HS-27A (cell line): ENCODE measurements around the gene FZR1.

Experiments
- DNase-seq: peaks from one replicate; pipeline ENCODE4 v3.0.0-alpha.2; 2012; ENCODE audit warnings: low read depth, missing footprints

Gene FZR1

DNA sequence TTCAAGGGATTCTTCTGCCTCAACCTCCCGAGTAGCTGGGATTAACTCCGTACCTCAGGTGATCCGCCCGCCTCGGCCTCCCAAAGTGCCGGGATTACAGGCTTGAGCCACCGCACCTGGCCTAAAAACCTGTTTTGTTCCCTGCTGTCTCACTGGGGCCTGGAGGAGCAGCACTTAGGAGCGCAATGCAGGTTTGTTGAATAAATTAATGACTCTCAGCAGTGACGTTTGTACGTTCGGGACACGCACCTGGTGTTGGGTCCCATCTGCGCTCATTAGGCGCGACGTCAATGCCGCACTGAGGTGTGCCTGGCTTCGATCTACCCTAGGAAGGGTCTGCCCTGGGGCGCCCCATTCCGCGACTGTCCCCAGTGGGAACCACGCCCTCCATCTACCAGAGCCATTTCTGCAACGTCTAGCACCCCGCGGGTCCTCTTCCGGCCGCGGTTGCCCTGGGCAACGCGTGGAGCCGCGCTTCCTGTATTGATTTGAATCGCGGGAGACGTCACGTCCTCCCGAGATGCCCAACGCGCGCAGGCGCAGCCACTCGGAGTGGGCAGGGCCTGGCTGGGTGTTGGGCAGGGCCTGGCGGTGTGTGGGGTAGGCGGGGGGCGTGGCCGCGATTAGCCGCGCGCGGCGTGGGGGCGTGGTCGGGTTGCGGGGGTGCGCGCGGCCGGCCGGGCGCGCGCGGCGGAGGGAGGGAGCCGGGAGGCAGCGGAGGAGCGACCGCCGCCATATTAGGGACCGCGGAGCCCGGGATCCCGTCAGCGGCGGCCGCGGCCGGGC, at the start of gene FZR1:
Gene FZR1, plus strand, starts transcription at position 714 of the 786 bp plus-strand sequence. CDS start 16,679 bp downstream, outside the sequence.
- peak; percentile 90 for DNase-seq

- DNase-seq = no peak
Measured at GRCh38 chr19:3456925-3457527, 49.1 kb upstream of the FZR1 start.

DNA sequence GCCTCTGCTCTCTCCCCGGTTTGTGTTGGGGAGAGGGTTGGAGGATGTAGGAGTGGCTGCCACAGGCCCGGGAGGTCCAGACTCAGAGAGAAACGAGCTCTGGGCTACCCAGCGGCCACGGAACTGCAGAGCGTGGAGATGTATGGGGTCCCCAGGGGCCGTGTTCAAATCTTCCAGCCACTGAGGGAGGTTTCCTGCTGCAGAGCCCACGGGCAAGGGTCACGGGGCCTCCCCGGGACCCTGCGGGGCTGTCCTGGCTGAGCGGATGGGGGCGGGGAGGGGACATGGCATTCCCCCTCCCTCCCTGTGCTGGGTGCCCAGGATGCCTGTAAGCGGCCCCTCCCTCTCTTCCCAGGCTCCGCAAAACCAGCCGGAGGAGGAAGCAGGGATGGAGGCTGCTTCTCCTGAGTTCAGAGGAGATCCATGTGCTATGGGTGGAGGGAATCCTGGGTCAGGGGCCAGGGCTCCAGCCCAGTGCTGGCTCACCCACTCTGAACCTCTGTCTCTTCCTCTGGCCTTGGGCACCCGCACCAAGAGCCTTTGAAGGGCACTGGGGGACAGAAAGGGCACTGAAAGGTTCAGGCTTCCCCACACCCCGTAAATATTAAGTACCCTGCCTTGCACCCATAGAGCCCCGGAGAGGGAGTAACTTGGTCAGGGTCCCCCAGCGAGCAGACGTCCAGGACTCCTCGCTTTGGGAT, 48.4 kb upstream of the FZR1 start:
- no peak for DNase-seq

DNA sequence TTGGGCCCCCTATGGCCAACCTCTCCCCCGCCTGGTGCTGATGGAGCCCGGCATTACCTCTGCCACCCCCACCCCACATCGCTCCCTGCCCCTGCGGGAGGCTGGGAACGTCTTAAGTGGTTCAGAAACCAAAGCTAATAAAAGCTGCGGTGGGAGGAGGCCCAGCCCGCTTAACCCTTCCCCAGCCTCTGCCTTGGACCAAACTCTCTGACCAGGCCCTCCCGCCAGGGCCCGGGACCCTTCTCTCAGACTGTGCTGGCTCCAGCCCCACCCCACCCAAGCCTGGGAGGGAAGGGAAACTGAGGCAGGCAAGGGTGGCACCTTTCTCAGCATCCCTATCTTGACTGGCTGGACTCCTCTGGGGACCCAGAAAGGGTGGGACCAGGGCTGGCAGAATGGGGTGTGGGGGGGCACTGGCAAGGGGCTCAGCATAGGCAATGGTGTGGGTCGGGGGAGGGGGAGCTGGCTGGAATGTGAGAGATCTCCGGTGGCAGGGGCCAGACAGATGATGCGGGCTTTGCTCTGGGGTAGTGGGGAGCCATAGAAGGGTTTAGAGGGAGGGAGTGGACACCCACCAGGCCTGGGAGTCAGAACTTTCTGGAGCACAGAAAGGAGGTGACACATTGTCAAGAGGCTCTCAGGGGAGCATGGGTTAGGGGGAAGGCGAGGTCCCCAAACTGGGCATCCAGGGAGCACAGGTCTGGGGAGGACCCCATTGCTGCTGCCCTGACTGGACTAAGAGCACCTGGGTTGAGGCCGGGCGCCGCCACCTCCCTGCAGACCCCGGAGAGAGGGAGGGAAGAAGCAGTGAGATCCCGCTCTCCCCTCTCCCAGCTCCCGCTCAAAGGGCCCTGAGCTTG, 47.7 kb upstream of the FZR1 start:
- no peak for DNase-seq

DNA sequence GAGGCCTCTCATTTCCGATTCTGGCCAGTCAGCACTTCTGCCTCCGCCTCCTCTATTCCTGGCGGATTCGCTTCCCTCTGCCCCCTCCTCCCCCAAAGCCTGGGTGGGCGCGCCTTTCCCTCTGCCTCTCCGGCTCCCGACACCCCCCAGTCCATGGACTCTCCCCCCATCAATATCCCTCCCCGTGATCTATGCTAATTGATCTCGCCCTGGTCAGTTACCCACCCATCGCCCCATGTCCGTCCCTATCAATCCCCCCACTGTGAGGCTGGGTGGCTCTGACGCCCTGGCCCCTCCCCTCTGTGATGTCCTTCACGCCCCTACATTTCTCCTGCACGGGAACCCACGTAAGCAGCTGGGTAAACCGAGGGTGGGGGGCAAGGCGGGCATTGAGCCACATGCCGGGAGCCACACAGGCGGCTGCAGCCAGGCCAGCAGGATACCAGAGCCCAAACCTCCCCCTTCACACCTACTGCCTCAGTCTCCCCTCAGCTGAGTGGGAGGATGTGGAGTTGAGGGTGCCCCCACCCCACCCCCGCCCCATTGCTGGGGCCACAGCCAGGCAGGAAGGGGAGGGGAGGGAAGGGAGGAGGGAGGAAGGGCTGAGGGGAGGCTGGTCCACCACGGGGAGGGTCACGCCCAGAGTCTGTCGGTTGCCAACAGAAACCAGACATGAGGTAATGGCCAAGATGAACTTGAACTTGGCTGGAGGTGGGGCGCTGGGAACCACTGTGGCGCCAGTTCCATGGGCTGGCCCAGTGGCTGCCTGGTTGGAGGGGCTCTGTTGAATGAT, 46.8 kb upstream of the FZR1 start:
- DNase-seq = no peak

- DNase-seq = no peak
Measured at GRCh38 chr19:3459965-3460582, 46.0 kb upstream of the FZR1 start.

DNA sequence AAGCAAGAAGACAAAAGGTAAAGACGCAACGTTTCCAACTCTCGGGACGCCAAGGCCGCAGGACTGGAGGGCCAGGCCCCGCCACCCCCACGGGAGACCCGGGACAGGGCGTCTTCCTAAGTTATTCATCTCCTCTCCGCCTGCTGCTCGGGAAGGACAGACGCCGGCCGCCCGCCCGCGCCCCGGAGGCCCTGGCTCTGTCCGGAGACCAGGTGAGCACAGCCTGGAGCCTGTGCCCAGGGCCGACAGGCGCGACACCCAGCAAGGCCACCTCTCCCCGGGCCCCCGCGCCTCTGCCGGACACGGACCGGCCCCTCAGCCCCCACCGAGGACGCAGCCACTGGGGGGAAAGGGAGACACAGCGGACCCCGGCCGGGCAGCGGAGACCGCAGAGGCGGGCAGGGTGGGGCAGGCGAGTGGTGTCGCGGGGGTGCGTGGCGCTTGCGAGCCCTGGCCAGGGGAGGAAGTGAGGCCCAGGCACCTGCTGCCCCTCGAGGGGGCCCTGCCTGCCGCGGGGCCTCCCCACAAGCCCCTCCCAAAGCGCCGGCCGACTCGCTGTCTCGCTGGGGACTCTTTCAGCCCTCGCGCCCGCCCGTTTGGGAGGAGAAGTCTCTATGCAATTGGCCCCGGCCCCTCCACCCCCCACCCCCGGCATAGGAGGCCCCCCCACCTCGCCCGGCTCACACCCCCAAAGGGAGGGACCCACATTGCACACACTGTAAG, 43.0 kb upstream of the FZR1 start:
- DNase-seq = no peak

DNA sequence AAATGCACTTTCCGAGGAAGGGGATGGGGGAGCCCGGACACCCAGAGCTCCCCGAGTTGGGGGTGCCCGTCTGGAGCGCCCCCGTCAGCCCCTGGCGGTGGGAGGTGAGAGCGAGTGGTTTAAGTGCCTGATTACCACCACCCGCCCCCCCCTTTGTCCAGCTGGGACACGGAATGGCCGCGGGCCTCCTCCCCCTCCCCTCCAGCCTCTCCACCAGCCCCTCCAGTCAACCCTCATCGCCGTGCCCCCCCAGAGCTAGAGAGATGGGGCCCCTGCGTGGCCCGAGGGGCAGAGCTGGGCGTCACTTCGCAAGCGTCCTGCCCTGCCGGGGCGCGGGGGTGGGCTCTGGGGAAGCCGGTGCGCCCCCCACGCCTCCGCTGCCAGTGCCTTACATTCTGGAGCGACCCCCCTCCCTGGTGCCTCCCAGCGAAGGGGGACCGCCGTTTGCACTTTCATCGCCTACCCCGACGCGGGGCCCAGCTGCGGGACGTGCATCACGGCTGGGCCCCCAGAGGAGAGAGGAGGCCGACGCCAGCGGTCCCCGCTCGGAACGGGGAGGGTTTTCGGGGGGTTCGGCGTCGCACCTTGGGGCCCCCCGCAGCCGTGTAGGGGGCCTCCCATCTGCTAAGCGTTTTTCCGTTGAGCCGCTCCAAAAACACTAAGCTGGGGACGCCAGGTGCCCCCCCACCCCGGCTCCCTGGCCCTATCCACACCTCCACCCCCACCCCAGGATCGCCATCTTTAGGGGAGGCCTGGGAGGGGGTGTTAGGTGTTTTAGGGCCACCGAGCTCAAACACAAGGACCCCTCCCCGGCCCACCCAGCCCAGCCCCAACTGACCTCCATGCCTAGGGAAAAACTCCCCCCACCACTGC, 42.2 kb upstream of the FZR1 start:
- DNase-seq = no peak

DNA sequence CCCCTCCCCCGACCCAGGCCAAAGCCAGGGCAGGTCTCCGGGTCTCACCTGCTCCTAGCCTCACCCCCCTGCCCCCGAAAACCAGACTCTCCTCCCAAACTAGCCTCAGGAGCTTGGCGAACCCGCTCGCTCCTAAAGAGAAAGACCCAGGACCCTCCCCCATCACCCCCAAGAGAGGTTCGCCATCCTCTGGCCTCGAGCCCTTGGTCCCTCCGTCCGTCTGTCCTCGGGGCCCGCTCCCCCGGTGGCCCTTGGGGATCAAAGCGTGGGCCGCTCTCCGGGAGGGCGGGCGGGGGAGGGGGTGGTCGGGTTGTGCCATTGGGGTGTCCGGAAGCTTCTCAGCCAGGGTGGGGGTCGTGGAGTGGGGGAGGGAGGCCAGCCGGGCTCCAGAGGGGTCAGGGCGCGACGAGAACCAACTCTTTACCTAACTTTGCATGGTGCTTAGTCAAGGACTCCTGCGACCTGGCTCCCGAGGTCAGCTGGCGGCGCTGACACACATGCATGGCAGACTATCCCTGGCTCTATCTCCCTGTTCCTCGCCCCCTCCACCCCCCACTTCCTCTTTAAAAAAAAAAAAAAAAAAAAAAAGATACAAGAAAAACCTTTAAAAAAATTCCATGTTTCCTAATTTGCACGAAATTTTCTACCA, 41.4 kb upstream of the FZR1 start:
- no peak for DNase-seq

DNA sequence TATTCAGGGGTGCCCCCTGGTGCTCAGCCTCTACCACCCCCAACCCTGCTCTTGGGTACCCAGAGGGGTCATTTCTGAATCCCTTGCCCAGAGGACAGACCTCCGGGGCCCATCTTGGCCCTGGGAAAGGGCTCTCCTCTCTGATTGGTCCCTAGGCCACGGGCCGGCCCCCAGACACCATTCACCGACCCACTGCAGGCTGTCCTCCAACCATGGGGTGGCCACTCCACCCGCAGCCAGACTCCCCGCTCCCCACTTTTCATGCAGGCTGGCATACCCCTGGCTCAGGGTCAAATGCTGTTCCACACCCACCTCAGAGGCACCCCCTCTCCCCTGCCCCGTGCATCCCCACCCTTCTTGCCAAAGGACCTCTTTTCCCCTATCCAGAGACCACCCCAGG, 40.6 kb upstream of the FZR1 start:
- no peak for DNase-seq

- DNase-seq = no peak
Measured at GRCh38 chr19:3466635-3467034, 39.5 kb upstream of the FZR1 start.

- no peak for DNase-seq
Measured at GRCh38 chr19:3467437-3468198, 38.5 kb upstream of the FZR1 start.

- DNase-seq = no peak
Measured at GRCh38 chr19:3468211-3468610, 37.9 kb upstream of the FZR1 start.

DNA sequence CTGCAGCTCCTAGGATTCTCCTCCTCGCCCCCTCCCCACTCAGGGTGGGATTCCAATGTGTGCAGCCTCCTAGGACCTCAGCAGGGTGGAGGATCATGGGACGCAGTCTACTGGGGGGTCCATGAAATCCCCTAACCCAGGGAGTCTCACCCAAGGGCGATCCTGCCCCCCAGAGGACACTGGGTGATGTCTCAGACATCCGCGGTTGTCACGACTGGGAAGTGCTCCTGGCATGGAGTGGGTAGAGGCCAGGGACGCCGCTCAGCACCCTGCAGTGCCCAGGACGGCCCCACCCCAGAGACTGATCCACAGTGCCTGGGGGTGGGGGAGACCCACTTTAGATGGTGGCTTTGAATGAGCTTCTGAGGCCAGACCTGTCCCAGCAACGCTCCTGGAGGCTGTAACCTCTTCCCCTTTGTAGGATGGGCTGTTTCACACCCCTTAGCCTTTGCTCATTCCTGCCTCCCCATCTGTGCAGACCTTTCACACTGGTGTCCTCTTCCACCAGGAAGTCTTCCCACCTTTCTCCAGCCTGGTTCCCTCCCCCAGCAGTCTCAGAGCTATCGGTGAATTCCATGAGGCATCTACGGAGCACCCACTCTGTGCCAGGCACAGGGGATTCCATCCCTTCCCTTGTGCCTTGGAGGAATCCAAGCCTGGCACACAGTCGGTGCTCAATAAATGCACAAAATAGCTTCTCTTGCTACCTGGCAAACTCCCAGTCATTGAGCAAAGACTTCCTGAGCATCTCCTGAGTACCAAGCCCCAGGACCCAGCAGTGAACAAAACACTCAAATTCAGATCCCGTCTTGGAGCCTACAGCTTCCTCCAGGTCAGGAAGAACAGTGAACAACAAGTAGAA, 36.2 kb upstream of the FZR1 start:
- DNase-seq = no peak

DNA sequence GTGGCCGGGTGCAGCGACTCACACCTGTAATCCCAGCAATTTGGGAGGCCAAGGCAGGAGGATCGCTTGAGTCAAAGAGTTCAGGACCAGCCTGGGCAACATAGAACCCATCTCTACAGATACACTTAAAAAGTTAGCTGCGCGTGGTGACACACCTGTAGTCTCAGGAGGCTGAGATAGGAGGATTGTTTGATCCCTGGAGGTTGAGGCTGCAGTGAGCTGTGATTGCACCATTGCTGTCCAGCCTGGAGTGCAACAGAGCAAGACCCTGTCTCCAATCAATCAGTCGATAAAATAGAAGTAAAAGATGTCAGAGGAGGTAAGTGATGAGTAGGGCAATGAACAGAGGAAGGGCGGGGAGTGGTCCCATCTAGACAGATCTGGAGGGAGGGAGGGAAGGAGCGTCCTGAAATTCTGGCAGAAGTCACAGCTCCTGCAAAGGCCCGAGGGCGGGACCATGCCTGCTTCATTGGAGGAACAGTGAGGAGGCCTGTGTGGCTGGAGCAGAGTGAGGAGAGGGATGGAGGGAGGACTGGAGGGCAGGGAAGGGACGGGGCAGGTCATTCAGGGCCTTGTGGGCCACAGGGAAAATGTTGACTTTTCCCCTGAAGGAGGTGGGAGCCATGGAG, 35.5 kb upstream of the FZR1 start:
- no peak for DNase-seq

GRCh38 chr19:3471954-3472655, 34.0 kb upstream of the FZR1 start:
- DNase-seq = no peak
